DND-41 (cell line): ENCODE results near the gene COL4A2.

Source experiments
- CTCF ChIP-seq: IDR thresholded peaks from 2 replicates; pipeline ENCODE4 v1.5.1; 2012; ENCODE audit warnings: borderline replicate concordance, low read length, moderate library complexity, mild to moderate bottlenecking; ENCODE audit not compliant: poor library complexity, severe bottlenecking; ENCODE audit errors: extremely low read depth
- EZH2 ChIP-seq: IDR thresholded peaks from 3 replicates; pipeline ENCODE4 v1.6.1; 2012; ENCODE audit warnings: borderline replicate concordance, low read depth, mild to moderate bottlenecking, moderate library complexity, low read length, inconsistent platforms; ENCODE audit not compliant: severe bottlenecking

DNA sequence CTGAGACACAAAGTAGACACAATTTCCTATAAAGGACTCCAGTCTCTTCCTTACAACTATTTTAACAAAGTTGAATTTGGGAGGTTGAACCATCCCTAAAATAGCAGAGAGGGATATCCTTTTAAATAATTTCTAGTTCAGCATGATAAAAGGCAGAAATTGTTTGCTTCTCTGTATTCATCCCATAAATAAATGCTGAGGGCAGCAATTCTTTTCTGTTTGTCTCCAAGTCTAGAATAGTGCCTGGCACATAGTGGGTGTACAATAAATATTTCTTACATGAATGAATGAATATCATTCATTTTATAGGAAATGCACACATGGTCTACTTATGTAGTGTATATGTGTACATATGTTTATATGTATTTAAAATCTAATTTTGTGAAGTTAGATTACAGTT is 12.5 kb upstream of the COL4A2 start:
- TF ChIP-seq CTCF (no peak), EZH2 (no peak)
